ENCODE results near the gene FBXO45. TPM values are rescaled to one million over a fixed set of nuclear protein-coding genes. Genes with fewer than 3 reads are reported as not detected.

The FBXO45 gene
- total and polyA plus RNA-seq, 9 of the 15 experiments (the other 6 are each of a cell fraction or from before 2014, with no cell fraction given), result 15.2 to 52.8 (median 37.0) TPM

DNA sequence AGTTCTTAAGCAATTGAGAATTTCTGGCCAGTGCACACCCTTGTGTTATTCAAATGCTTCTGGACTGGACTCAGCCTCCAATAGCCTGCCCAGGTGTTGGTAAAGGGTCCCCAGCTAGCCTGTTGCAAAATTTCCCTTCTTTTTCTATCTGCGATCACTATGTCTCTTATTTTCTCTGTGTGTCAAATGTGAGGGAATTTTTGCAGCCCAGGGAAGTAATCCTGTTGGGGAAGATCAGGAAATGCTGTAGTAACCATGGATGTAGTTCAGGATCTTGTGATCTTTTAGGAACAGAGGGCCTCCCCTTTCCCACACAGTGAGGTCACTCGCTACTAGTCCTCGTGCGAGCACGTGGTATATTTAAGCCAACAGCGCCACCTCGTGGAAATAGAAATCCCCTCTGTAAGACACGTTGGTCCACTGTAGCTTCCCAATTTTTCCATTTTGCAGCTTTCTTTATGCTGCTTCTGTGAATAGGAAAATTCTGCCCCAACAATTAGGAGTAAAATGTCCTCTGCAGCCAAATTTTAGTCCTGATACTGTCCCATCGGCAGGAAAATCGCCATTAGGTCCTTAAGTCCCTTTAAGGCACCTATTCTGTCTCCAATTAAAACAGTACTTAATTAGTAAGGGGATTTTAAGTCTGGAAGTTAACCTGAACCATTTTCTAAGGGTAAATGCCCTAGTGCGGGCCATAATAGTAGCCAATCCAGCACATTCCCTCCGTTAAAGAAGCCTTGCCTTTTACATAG is 49.3 kb upstream of the FBXO45 start (continued):
- 0 out of 4 replicates have a peak, but pooled peaks of 1 of the 2 experiments have one; percentile 36 for TF ChIP-seq TEAD1 (CRISPR knock-in tag; IDR thresholded peaks at IDR 0.05)
- peak in 1 of 2 experiments; percentile 56; a peak in 2 of 4 replicates for TF ChIP-seq MAZ (CRISPR knock-in tag; conservative IDR thresholded peaks at IDR 0.05 in 1 of 2, IDR thresholded peaks at IDR 0.05 in 1 of 2)
- TF ChIP-seq CXXC5 (CRISPR knock-in tag; IDR thresholded peaks at IDR 0.05), result peak; percentile 34; the same call in 1 of the 2 replicates
- no peak for TF ChIP-seq NFXL1 (CRISPR knock-in tag; IDR thresholded peaks at IDR 0.05)
- TF ChIP-seq EP300 (IDR thresholded peaks at IDR 0.05; ENCODE audit: low read length), result 0 out of 2 replicates have a peak, but pooled peaks have one; percentile 37
- 0 out of 2 replicates have a peak, but pooled peaks have one; percentile 30 for TF ChIP-seq XRCC5 (IDR thresholded peaks at IDR 0.05; ENCODE audit: low read depth, low read length)
- TF ChIP-seq HMGXB4 (CRISPR knock-in tag; IDR thresholded peaks at IDR 0.05), result no peak
- TF ChIP-seq CREM (IDR thresholded peaks at IDR 0.05; ENCODE audit: low read depth), result peak; percentile 89
- TF ChIP-seq NFYB (IDR thresholded peaks at IDR 0.05; ENCODE audit: extremely low read depth, insufficient read length), result no peak
- peak in 1 of 2 experiments; percentile 55; a peak in 1 of 4 replicates for TF ChIP-seq ARNT (IDR thresholded peaks at IDR 0.05)
- 0 out of 2 replicates have a peak, but pooled peaks have one; percentile 42 for TF ChIP-seq BRD4 (IDR thresholded peaks at IDR 0.05)
- TF ChIP-seq HMG20A (CRISPR knock-in tag; conservative IDR thresholded peaks at IDR 0.05), result no peak
- peak; percentile 89 for TF ChIP-seq L3MBTL2 (IDR thresholded peaks at IDR 0.05)
- TF ChIP-seq SMC3 (conservative IDR thresholded peaks at IDR 0.05; ENCODE audit: insufficient read depth, low read depth, low read length), result peak; percentile 87
- peak; percentile 23; the same call in 1 of the 2 replicates for TF ChIP-seq ZEB2 (IDR thresholded peaks at IDR 0.05)
- no peak for TF ChIP-seq IRF9 (tag; IDR thresholded peaks at IDR 0.05)
- no peak for TF ChIP-seq POLR2AphosphoS5 (IDR thresholded peaks at IDR 0.05; ENCODE audit: control insufficient read depth, insufficient read depth, low read depth, low read length)
- TF ChIP-seq U2AF1 (optimal IDR thresholded peaks at IDR 0.05; ENCODE audit: low read depth, low read length), result no peak
- peak; percentile 37; the same call in 1 of the 2 replicates for TF ChIP-seq TOE1 (IDR thresholded peaks at IDR 0.05; ENCODE audit: borderline replicate concordance)
- TF ChIP-seq TOE1 (CRISPR knock-in tag; IDR thresholded peaks at IDR 0.05; ENCODE audit: borderline replicate concordance, low read depth), result no peak
- TF ChIP-seq ARID1B (IDR thresholded peaks at IDR 0.05), result peak; percentile 10; the same call in 1 of the 2 replicates
- peak in 1 of 2 experiments; percentile 28; a peak in 1 of 4 replicates for TF ChIP-seq TBL1XR1 (IDR thresholded peaks at IDR 0.05; ENCODE audit: low read length in 2 of 2)
- TF ChIP-seq ESRRA (IDR thresholded peaks at IDR 0.05; ENCODE audit: borderline replicate concordance, low read depth), result no peak
- no peak for TF ChIP-seq ATF1 (CRISPR knock-in tag; IDR thresholded peaks at IDR 0.05)
- peak; percentile 83 for TF ChIP-seq ATF1 (tag; IDR thresholded peaks at IDR 0.05)
